ENCODE data around the gene SETD2.

GRCh38 chr3:47152578-47152977 is 11.3 kb downstream of the SETD2 start:
- TF ChIP-seq CTCF (IDR thresholded peaks at IDR 0.05; ENCODE audit: insufficient read depth, low read length) (no peak), SPI1 (IDR thresholded peaks at IDR 0.05; ENCODE audit: borderline replicate concordance, low read depth) (no peak), POLR2AphosphoS5 (IDR thresholded peaks at IDR 0.05; ENCODE audit: low read depth) (no peak)

All from HL-60 (cell line).